HG02852 (cell line): ENCODE results near the gene CD276.

Source experiments
- ATAC-seq: cut with Tn5 transposase; IDR thresholded peaks from one replicate; pipeline ENCODE4 v1.9.1; 2021; ENCODE audit warnings: mild to moderate bottlenecking, moderate library complexity; ENCODE audit not compliant: unreplicated experiment

Gene CD276

DNA sequence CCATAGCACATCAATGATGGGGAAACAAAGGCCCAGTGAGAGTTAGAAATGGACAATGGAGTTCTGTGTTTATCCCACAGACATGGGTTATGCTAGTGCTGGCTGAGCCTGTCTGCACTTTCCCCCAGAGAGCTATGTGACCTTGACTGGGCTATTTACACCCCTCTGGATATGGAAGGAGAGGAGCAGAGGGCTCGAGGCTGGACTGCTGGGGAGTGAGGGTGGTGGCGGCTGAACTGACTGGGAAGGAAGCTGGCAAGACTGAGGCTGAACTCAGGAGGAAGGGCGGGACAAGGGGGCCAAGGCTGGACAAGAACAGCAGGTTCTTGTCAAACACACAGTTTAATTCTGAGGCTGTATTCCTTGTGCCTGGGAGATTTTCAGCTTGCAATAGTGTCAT, 79.7 kb downstream of the CD276 start:
- no peak for ATAC-seq
